Colonic mucosa (tissue), 4 donors: Measurements from ENCODE around the gene POLR1C. TPM values are rescaled to one million over a fixed set of nuclear protein-coding genes. Genes with fewer than 3 reads are reported as not detected.

ENCODE experiments used
- DNase-seq: peaks from one replicate; pipeline ENCODE4 v3.0.0-alpha.2; 2020
- H3K27ac ChIP-seq: fragments of 200-600 bp; one replicate; pipeline ENCODE4 v1.8.0; 2021
- H3K27me3 ChIP-seq: fragments of 200-600 bp; one replicate; pipeline ENCODE4 v1.8.0; 2021
- H3K36me3 ChIP-seq: fragments of 200-600 bp; one replicate; pipeline ENCODE4 v1.8.0; 2021
- H3K4me1 ChIP-seq: fragments of 200-600 bp; one replicate; pipeline ENCODE4 v1.8.0; 2021; ENCODE audit warnings: mild to moderate bottlenecking
- H3K4me3 ChIP-seq: fragments of 200-600 bp; one replicate; pipeline ENCODE4 v1.8.0; 2021
- H3K9ac ChIP-seq, 2 donors: one replicate each; pipeline ENCODE4 v1.7.0; 2013; ENCODE audit warnings: control low read depth in 2 of 2, low read depth in 2 of 2, low read length in 2 of 2
- H3K9me3 ChIP-seq: fragments of 200-600 bp; one replicate; pipeline ENCODE4 v1.8.0; 2021
- CTCF ChIP-seq: fragments of 200-600 bp; IDR thresholded peaks from one replicate; pipeline ENCODE4 v1.8.0; 2022; ENCODE audit warnings: antibody characterized with exemption, mild to moderate bottlenecking
- intact Hi-C: fragments of 100-400 bp; cut with DNase I; formaldehyde crosslinking; loops from one replicate; pipeline ENCODE4 v1.14.1; 2022
- total RNA-seq, 2 donors: library from RNA; stranded (reverse); fragmentation: NEBNext Ultra II Directional in 1 of 2; extraction: Animal tissue kit (Norgen Biotek cat#: 25700) in 1 of 2; gene quantifications; one replicate each; pipeline ENCODE4 v1.2.1, GENCODE V29; 2021
- donor health status: healthy.
- donor health status: DM: no; HTN: no; CAD: no.
- donor health status: DM: no; HTN: no; CAD: no.

The POLR1C gene
- total RNA-seq, 2 donors from 2014 or later, result 28.1 to 41.8 TPM

- Histone ChIP-seq H3K9ac (peak within 1 kb of the TSS; percentile 70 to 74), H3K36me3 (no peaks in the 10 kb centered on the region), H3K4me3 (peak within 1 kb of the TSS; percentile 86), H3K9me3 (no peaks in the 10 kb centered on the region), H3K27ac (peak within 1 kb of the TSS; percentile 72), H3K27me3 (no peaks in the 10 kb centered on the region), H3K4me1 (no peaks in the 10 kb centered on the region)
- TF ChIP-seq CTCF, result no peak
- intact Hi-C loops, result no loop called here
- DNase-seq, result peak; percentile 98
Observed at GRCh38 chr6:43477235-43478007, 39.5 kb upstream of the POLR1C start, which contains the start of gene TJAP1. TJAP1 (plus strand) TSS chr6:43477570; CDS start chr6:43499002, 21,432 bp downstream.

GRCh38 chr6:43478008-43478372 is 38.9 kb upstream of the POLR1C start:
- Histone ChIP-seq H3K27me3 (no peaks in the 10 kb centered on the region), H3K4me1 (no peaks in the 10 kb centered on the region), H3K9ac (peak overlapping the region; percentile 70 to 74), H3K4me3 (peak overlapping the region; percentile 86), H3K36me3 (no peaks in the 10 kb centered on the region), H3K27ac (peak overlapping the region; percentile 72), H3K9me3 (no peaks in the 10 kb centered on the region)
- no peak for TF ChIP-seq CTCF
- intact Hi-C loops, result no loop called here
- DNase-seq, result no peak

GRCh38 chr6:43481075-43481474 is 35.8 kb upstream of the POLR1C start:
- no peaks in the 10 kb centered on the region for H3K27me3 ChIP-seq
- H3K27ac ChIP-seq, result no peak overlapping the region
- DNase-seq, result no peak
- no peak overlapping the region for H3K9ac ChIP-seq
- intact Hi-C loops, result no loop called here
- H3K9me3 ChIP-seq, result no peaks in the 10 kb centered on the region
- H3K36me3 ChIP-seq, result no peaks in the 10 kb centered on the region
- H3K4me3 ChIP-seq, result no peak overlapping the region
- TF ChIP-seq CTCF, result no peak
- H3K4me1 ChIP-seq, result no peaks in the 10 kb centered on the region

- H3K36me3 ChIP-seq, result no peaks in the 10 kb centered on the region
- no peak for DNase-seq
- H3K4me3 ChIP-seq, result no peak overlapping the region
- no peaks in the 10 kb centered on the region for H3K9me3 ChIP-seq
- H3K9ac ChIP-seq, result no peak overlapping the region
- no peaks in the 10 kb centered on the region for H3K27me3 ChIP-seq
- TF ChIP-seq CTCF, result no peak
- intact Hi-C loops, result no loop called here
- H3K4me1 ChIP-seq, result no peaks in the 10 kb centered on the region
- no peak overlapping the region for H3K27ac ChIP-seq
Observed at GRCh38 chr6:43481591-43482236, 35.2 kb upstream of the POLR1C start.

- Histone ChIP-seq H3K27me3 (no peaks in the 10 kb centered on the region), H3K9me3 (no peaks in the 10 kb centered on the region), H3K9ac (no peak overlapping the region), H3K36me3 (no peaks in the 10 kb centered on the region), H3K4me1 (no peaks in the 10 kb centered on the region), H3K27ac (no peak overlapping the region), H3K4me3 (no peak overlapping the region)
- no peak for DNase-seq
- intact Hi-C loops, result no loop called here
- no peak for TF ChIP-seq CTCF
Observed at GRCh38 chr6:43488667-43489276, 28.1 kb upstream of the POLR1C start.
